ENCODE measurements around the gene SEMA3F. TPM values are rescaled to one million over a fixed set of nuclear protein-coding genes. Genes with fewer than 3 reads are reported as not detected.

Gene SEMA3F
- polyA plus RNA-seq, 4 donors = 75.1 to 81.1 (median 78.5) TPM

- no peak for DNase-seq (ENCODE audit: low read depth in 4 of 4, low spot score in 3 of 4)
Observed at GRCh38 chr3:50154476-50154839, 666 bp upstream of the SEMA3F start.

DNA sequence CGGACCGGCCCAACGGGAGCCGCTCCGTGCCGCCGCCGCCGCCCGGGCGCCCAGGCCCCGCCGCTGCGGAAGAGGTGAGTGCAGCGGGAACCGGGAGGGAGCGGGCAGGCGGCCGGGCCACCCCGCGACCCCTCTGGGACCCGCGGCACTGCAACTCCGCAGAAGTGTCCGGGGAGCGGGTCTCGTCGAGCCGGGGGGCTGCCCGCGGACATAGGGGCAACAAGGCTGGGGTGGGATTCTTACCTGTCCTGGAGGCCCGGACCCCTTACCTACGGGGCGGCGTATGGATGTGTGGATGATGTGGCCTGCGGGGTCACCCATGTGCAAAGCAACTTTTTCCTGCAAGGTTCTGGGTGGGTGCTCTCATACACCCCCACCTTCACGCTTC, 361 bp downstream of the SEMA3F start:
- no peak for DNase-seq (ENCODE audit: low read depth in 4 of 4, low spot score in 3 of 4)

GRCh38 chr3:50155891-50156290, 767 bp downstream of the SEMA3F start:
- DNase-seq (ENCODE audit: low read depth in 4 of 4, low spot score in 3 of 4) = no peak

GRCh38 chr3:50156549-50157493, 1.7 kb downstream of the SEMA3F start:
- no peak for DNase-seq (ENCODE audit: low read depth in 4 of 4, low spot score in 3 of 4)

- DNase-seq (ENCODE audit: low read depth in 4 of 4, low spot score in 3 of 4) = no peak
Observed at GRCh38 chr3:50157827-50158529, 2.9 kb downstream of the SEMA3F start.

GRCh38 chr3:50158530-50159146, 3.5 kb downstream of the SEMA3F start:
- no peak for DNase-seq (ENCODE audit: low read depth in 4 of 4, low spot score in 3 of 4)

DNA sequence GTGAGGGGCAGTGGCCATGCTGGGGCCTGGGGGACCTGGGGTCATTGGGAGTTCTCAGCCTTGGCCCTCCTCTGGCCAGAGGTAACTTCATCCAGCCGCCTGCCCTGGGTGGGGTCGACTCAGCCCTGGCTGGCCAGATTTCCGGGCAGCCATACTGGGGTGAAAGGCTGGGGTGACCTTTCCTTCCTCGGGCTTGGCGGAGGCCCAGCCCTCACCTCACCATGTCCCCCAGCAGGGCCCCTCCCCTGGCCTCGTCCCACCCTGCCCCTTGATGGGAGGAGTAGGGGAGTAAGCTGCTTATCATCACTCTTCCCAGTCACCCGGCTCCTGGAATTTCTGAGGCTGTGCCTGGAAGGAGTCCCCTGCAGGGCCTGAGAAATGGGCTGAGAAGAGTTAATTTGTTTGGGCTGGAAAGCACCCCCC, 5.4 kb downstream of the SEMA3F start:
- no peak for DNase-seq (ENCODE audit: low read depth in 4 of 4, low spot score in 3 of 4)

GRCh38 chr3:50161320-50161719, 6.2 kb downstream of the SEMA3F start:
- DNase-seq (ENCODE audit: low read depth in 4 of 4, low spot score in 3 of 4) = no peak

- DNase-seq (ENCODE audit: low read depth in 4 of 4, low spot score in 3 of 4) = no peak
Observed at GRCh38 chr3:50162034-50162883, 7.1 kb downstream of the SEMA3F start.

DNA sequence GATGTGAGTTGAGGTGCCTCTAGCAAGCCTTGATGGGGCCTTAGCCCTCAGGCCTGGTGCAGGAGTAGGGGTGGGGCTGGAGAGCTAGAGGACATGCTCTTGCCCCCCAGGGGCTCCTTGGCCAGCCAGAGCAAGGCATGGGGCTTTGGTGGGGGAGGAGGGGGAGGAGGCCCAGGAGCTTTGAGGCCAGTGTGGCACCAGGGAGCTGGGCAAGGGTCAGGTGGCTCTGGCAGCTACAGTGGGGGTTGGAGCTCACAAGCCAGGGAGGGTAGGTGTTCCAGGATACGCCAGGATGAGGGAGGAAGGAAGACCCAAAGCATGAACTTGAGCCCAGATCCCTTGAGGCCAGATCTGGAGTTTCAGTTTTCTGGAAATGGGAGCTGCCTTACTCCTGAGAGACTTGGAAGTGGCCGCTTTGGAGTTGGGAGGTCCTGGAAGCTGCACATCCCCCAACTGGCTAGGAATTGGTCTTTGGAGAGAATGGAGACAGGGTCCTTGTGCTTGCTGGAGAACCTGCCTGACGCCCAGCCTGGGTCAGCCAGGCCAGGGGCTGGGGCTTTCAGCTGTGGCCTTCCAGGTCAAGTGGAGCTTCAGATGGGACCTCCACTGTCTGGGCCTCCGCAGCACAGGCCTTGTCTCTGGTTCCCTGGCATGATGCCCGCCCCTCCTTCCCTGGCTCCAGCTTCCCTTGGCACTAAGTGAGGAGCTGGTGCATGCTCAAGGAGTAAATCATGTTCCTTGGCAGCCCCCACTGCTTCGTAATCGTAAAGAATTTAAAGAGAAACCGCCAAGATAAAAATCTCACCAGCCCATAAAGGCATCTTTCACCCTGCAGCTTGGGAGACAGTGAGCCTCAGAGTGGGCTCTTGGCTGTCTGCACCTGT, 8.7 kb downstream of the SEMA3F start:
- no peak for DNase-seq (ENCODE audit: low read depth in 4 of 4, low spot score in 3 of 4)

- DNase-seq (ENCODE audit: low read depth in 4 of 4, low spot score in 3 of 4) = no peak
Observed at GRCh38 chr3:50164481-50164880, 9.4 kb downstream of the SEMA3F start.

DNA sequence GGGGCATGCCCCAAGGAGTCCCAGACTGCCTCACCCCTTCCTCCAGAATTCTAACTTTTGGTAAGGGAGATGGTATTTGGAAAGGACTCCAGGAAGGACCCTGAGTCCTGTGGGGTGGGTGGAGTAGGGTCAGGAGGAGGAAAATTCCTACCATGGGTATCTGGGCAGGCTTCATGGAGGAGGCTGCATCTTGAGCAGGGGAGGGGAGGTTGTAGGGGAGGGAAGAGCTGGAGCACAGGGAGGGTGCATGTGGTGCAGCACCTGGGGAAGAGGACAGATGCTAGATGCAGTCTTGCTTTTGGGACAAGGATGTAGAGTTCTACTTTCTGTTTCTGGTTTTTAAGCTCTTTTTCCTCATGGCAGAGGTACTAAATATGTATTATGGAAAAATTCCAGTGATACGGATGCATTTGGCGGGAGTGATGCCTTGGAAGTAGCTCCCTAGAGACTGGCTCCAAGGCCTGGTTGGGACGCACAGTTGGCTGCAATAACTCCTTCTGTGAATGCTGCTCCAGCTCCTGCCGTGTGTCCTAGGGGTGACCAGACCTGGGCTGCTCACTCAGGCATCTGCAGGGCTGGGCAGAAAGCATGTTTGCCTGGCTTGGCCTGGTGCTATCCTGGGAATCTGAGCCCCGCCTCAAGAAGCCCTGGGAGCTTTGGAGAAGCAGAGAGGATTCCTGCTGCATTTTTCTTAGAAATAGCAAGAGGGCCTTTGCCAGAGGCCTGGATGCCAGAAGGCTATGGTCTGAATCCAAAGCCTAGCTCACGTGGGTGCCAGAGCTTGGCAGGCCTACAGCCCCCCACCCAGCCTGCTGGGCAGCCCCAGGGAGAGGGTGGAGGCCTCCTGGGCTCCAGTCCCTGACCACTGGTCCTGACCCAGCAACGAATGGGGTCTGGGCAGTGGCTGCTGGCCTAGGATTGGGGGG, 10.1 kb downstream of the SEMA3F start:
- DNase-seq (ENCODE audit: low read depth in 4 of 4, low spot score in 3 of 4) = no peak

GRCh38 chr3:50165910-50166538, 10.9 kb downstream of the SEMA3F start:
- no peak for DNase-seq (ENCODE audit: low read depth in 4 of 4, low spot score in 3 of 4)

DNA sequence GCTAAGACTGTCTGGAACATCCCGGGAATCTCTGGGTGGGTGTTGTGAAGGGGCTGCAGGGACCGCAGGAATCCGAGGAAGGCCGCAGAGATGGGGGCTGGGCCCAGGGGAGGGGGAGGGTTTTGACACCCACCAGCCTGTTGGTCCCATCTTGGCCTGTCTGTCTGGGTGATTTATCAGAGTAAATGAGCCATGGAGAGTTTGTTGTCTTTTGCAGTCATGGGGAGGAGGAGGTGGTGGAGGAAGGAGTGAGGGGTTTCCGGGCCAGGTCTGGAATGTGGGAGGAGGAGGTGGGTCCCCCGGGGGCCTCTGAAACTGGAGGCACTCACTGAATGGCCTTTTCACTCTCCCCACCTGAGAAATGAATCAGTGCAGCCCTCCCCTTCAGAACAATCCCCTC, 11.5 kb downstream of the SEMA3F start:
- DNase-seq (ENCODE audit: low read depth in 4 of 4, low spot score in 3 of 4) = peak in 1 of 4 donors; percentile 68

DNA sequence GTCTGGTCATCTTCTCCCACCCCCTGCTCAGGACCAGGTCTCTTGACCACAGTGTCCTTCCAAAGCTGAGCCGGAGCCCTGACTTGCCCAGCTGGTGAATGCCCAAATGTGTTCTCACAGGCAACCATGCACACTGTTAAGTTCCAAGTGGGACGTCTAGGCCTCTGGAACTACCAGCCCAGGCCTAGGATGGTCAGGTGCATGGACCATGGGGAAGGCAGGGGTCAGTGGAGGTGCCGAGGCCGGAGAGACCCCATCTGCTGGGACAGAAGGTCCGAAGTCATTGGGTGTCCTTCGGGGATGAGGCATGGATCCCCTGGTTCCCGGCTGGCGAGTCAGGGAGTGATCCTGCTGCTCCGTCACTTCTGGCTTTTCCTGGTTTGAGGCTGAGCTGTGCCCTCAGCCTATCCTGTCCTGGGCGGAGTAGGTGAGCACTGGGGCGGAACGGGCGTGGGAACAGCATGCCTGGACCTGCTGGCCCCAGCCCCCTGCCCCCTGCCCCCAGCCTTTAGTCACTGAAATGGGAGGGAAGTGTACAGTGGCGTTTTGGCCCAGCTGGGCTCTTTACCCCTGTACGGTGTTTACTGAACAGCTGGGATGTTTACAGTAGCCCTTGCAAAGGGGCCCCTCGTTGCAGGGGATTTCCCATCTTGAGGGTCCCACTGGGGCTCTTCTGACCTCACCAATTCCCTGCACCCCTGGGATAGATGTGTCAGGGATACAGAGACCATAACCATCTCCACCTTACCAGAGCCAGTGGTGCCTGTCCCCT, 12.1 kb downstream of the SEMA3F start:
- no peak for DNase-seq (ENCODE audit: low read depth in 4 of 4, low spot score in 3 of 4)

- DNase-seq (ENCODE audit: low read depth in 4 of 4, low spot score in 3 of 4) = no peak
Observed at GRCh38 chr3:50167841-50168209, 12.7 kb downstream of the SEMA3F start.

DNA sequence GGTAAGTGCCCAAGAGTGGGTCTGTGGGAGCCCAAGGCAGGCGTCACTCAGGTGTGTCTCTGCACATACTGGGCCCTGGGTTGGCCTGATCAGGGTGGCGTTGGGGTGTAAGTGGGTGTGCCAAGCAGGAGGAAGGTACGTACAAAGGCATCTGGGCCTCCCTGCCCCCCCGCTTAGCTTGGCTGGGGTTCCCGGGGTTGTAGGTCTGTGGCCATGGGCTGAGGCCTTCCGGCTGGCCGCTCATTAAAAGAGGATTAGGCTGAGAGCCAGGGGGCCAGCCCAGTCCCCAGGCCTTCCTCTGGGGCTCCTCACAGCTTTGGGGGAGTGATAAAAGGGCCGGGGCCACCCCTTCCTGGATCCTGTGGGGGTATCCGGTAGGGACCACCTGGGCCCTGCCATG, 13.3 kb downstream of the SEMA3F start:
- DNase-seq (ENCODE audit: low read depth in 4 of 4, low spot score in 3 of 4) = no peak
